C4-2B (cell line): Measurements from ENCODE around the gene ROCK1.

ENCODE experiments used
- CTCF ChIP-seq: fragments of 450-650 bp; conservative IDR thresholded peaks from 2 replicates; pipeline ENCODE4 v1.5.1; 2017; ENCODE audit warnings: mild to moderate bottlenecking
- ZFX ChIP-seq: fragments of 450-650 bp; IDR thresholded peaks from 2 replicates; pipeline ENCODE4 v1.6.1; 2017

DNA sequence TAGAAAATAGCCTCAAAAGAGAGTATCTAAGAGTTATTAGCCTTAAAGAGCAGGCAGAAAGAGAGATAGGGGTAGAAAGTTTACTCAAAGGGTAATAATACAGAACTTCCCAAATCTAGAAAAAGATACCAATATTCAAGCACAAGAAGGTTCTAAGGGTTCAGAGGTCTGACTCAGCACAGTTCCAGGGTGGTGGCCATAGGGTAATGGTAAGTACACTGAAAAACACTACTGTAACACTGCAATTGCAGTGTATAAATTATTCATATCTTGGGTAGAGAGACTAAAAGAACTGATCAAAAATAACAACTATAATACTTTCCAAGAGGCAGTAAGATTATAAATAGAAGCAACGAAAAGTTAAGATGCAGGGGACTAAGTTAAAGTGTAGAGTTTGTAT, 115.2 kb downstream of the ROCK1 start:
- no peak for TF ChIP-seq CTCF
- no peak for TF ChIP-seq ZFX
